Measurements from ENCODE around the gene PABPN1L. TPM values are rescaled to one million over a fixed set of nuclear protein-coding genes. Genes with fewer than 3 reads are reported as not detected.

PABPN1L gene
- total and polyA plus RNA-seq, 2 experiments from 2014 or later, result not detected

GRCh38 chr16:88838566-88838965 lies 27.9 kb downstream of the PABPN1L start:
- DNase-seq (ENCODE audit: low spot score), result no peak
- Histone ChIP-seq H3K9me2 (ENCODE audit: insufficient read depth) (no peaks in the 10 kb centered on the region), H3K4me1 (ENCODE audit: insufficient read depth) (no peaks in the 10 kb centered on the region), H3K36me3 (ENCODE audit: insufficient read depth) (no peaks in the 10 kb centered on the region; the same call in 1 of the 2 replicates), H4K20me1 (replicated peaks; ENCODE audit: insufficient read depth) (no peaks in the 10 kb centered on the region), H3K27ac (ENCODE audit: low read depth) (no peak overlapping the region), H2AFZ (no peak overlapping the region), H3F3A (replicated peaks; ENCODE audit: low read depth) (no peaks in the 10 kb centered on the region), H3K27me3 (ENCODE audit: insufficient read depth) (no peaks in the 10 kb centered on the region), H3K4me2 (no peak overlapping the region), H3K4me3 (no peak overlapping the region), H3K79me2 (replicated peaks; ENCODE audit: insufficient read depth) (no peaks in the 10 kb centered on the region)
- Mint-ChIP-seq H3K27me3 (ENCODE audit: insufficient read depth, low read depth, poor library complexity) (peaks cover 12% of the 10 kb centered on the region), H3K4me1 (no peaks in the 10 kb centered on the region), H3K4me3 (no peak overlapping the region), H3K9me3 (no peaks in the 10 kb centered on the region), H3K36me3 (ENCODE audit: low read depth) (peaks cover 11% of the 10 kb centered on the region), H3K27ac (no peak overlapping the region)
- ATAC-seq, result no peak
- TF ChIP-seq ZNF331 (CRISPR knock-in tag; IDR thresholded peaks at IDR 0.05; ENCODE audit: low read depth) (no peak), ZNF462 (CRISPR knock-in tag; IDR thresholded peaks at IDR 0.05) (no peak), REST (IDR thresholded peaks at IDR 0.05; ENCODE audit: unreplicated experiment) (no peak), CTCF (conservative IDR thresholded peaks at IDR 0.05; ENCODE audit: low read depth in 2 of 2) (no peak), ETS1 (IDR thresholded peaks at IDR 0.05) (no peak), CREB1 (CRISPR knock-in tag; IDR thresholded peaks at IDR 0.05; ENCODE audit: low read depth) (no peak), ZNF114 (CRISPR knock-in tag; IDR thresholded peaks at IDR 0.05) (no peak), NANOG (IDR thresholded peaks at IDR 0.05; ENCODE audit: borderline replicate concordance) (no peak), STAT1 (IDR thresholded peaks at IDR 0.05; ENCODE audit: unreplicated experiment) (no peak), JUNB (IDR thresholded peaks at IDR 0.05; ENCODE audit: unreplicated experiment) (no peak), EZH2 (IDR thresholded peaks at IDR 0.05; ENCODE audit: low read depth, unreplicated experiment) (no peak)

Data from GM23338 (cell line).